Progenitor cell of endocrine pancreas (in vitro differentiated cells): ENCODE data around the gene ZNF44. TPM values are rescaled to one million over a fixed set of nuclear protein-coding genes. Genes with fewer than 3 reads are reported as not detected.

Source experiments
- DNase-seq: peaks from one replicate; pipeline ENCODE4 v3.0.0; 2021; ENCODE audit warnings: low spot score; ENCODE audit not compliant: unreplicated experiment
- H3K27ac Mint-ChIP-seq: 2 replicates; pipeline ENCODE4 v1.8.0; 2021; ENCODE audit warnings: mild to moderate bottlenecking, moderate library complexity, mixed read lengths
- H3K27me3 Mint-ChIP-seq: 2 replicates; pipeline ENCODE4 v1.8.0; 2021; ENCODE audit warnings: mixed read lengths
- H3K36me3 Mint-ChIP-seq: 2 replicates; pipeline ENCODE4 v1.8.0; 2022; ENCODE audit warnings: mixed read lengths; ENCODE audit not compliant: insufficient read depth
- H3K4me1 Mint-ChIP-seq: 2 replicates; pipeline ENCODE4 v1.8.0; 2021; ENCODE audit warnings: low read depth, mixed read lengths
- H3K4me3 Mint-ChIP-seq: 2 replicates; pipeline ENCODE4 v1.8.0; 2021; ENCODE audit warnings: low read depth, mild to moderate bottlenecking, moderate library complexity, mixed read lengths
- H3K9me3 Mint-ChIP-seq: 2 replicates; pipeline ENCODE4 v1.8.0; 2021; ENCODE audit warnings: low read depth, mixed read lengths
- CTCF ChIP-seq: fragments of 200-600 bp; sonication (generic); IDR thresholded peaks from one replicate; pipeline ENCODE4 v1.5.0; 2021; ENCODE audit warnings: antibody characterized with exemption, mild to moderate bottlenecking; ENCODE audit not compliant: unreplicated experiment
- total RNA-seq: library from RNA; stranded (reverse); gene quantifications from 2 replicates; pipeline ENCODE4 v1.2.1, GENCODE V29; 2021

Gene ZNF44
- total RNA-seq, 1 donor from 2014 or later = 16.7 TPM

GRCh38 chr19:12224676-12225075 is 70.0 kb downstream of the ZNF44 start:
- no peak for DNase-seq
- peaks cover 39% of the 10 kb centered on the region for H3K9me3 Mint-ChIP-seq
- H3K36me3 Mint-ChIP-seq = peaks cover 56% of the 10 kb centered on the region
- H3K4me1 Mint-ChIP-seq = no peaks in the 10 kb centered on the region
- no peaks in the 10 kb centered on the region for H3K27me3 Mint-ChIP-seq
- TF ChIP-seq CTCF = no peak
- no peak overlapping the region for H3K4me3 Mint-ChIP-seq
- H3K27ac Mint-ChIP-seq = no peak overlapping the region

- Mint-ChIP-seq H3K4me3 (no peak overlapping the region), H3K36me3 (peaks cover 58% of the 10 kb centered on the region), H3K4me1 (no peaks in the 10 kb centered on the region), H3K27ac (no peak overlapping the region), H3K9me3 (peaks cover 45% of the 10 kb centered on the region), H3K27me3 (no peaks in the 10 kb centered on the region)
- DNase-seq = no peak
- TF ChIP-seq CTCF = no peak
Observed at GRCh38 chr19:12222980-12223630, 71.6 kb downstream of the ZNF44 start.

Other genes with a start within 250 kb of the ZNF44 start
- 2.2 and 2.9 TPM in 2 replicates for gene ZNF878, start 241.9 kb downstream of the ZNF44 start, total RNA-seq
- gene ZNF844, start 230.2 kb downstream of the ZNF44 start, total RNA-seq = 12.7 and 13.4 TPM in 2 replicates
- 9.9 and 12.1 TPM in 2 replicates for gene ZNF20, start 154.5 kb downstream of the ZNF44 start, total RNA-seq
- gene ZNF625, start 138.1 kb downstream of the ZNF44 start, total RNA-seq = 28.0 and 29.7 TPM in 2 replicates
- 15.3 and 15.6 TPM in 2 replicates for gene ZNF136, start 131.8 kb downstream of the ZNF44 start, total RNA-seq
- gene ZNF563, start 38.8 kb upstream of the ZNF44 start, total RNA-seq = 1.6 and 2.0 TPM in 2 replicates
- 4.1 and 5.4 TPM in 2 replicates for gene ZNF442, start 70.8 kb upstream of the ZNF44 start, total RNA-seq
- 8.5 and 9.0 TPM in 2 replicates for gene ZNF799, start 106.4 kb upstream of the ZNF44 start, total RNA-seq
- gene ZNF443, start 146.1 kb upstream of the ZNF44 start, total RNA-seq = 13.8 and 14.2 TPM in 2 replicates
- 5.8 and 9.1 TPM in 2 replicates for gene ZNF709, start 189.9 kb upstream of the ZNF44 start, total RNA-seq